Naive thymus-derived CD4-positive, alpha-beta T cell (primary cell): ENCODE results near the gene C4orf50. TPM values are rescaled to one million over a fixed set of nuclear protein-coding genes. Genes with fewer than 3 reads are reported as not detected.

Source experiments
- ATAC-seq: fragments of 150-1000 bp; cut with Tn5 transposase; 2 replicates; pipeline ENCODE4 v1.10.0; 2021; ENCODE audit warnings: mild to moderate bottlenecking, moderate library complexity
- CTCF ChIA-PET: fragments of 350-600 bp; sonication (Branson Sonifier 250); formaldehyde crosslinking; loops from one replicate; lab custom pipeline; 2021; ENCODE audit warnings: antibody characterized with exemption; lab: Charles Lee
- POLR2A ChIA-PET: fragments of 350-600 bp; sonication (Branson Sonifier 250); formaldehyde crosslinking; loops from one replicate; lab custom pipeline; 2021; ENCODE audit warnings: antibody characterized with exemption, inconsistent platforms; lab: Charles Lee
- DNase-seq, 9 donors: peaks; one replicate each; pipeline versions ENCODE4 v3.0.0 to v3.0.0-alpha.2; 2020 to 2022; ENCODE audit warnings: mixed read lengths in 1 of 9
- H3K27ac ChIP-seq: one replicate; pipeline ENCODE4 v1.7.0; 2013; ENCODE audit warnings: mild to moderate bottlenecking, low read depth, low read length, moderate library complexity
- H3K27me3 ChIP-seq, 2 donors: one replicate each; pipeline ENCODE4 v1.7.0; 2013; ENCODE audit warnings: low read length in 2 of 2, mild to moderate bottlenecking in 2 of 2, moderate library complexity in 2 of 2; ENCODE audit not compliant: control insufficient read depth in 2 of 2, insufficient read depth in 2 of 2
- H3K36me3 ChIP-seq, 3 experiments: 1 replicate in 2 of 3; 2 replicates in 1 of 3; pipeline ENCODE4 v1.7.0; 2013; ENCODE audit warnings: low read length in 3 of 3, mild to moderate bottlenecking in 3 of 3, moderate library complexity in 1 of 3; ENCODE audit not compliant: insufficient read depth in 3 of 3, control insufficient read depth in 2 of 3
- H3K4me1 ChIP-seq, 2 donors: one replicate each; pipeline ENCODE4 v1.7.0; 2013; ENCODE audit warnings: low read length in 2 of 2, mild to moderate bottlenecking in 2 of 2, moderate library complexity in 1 of 2; ENCODE audit not compliant: control insufficient read depth in 2 of 2, insufficient read depth in 2 of 2
- H3K4me3 ChIP-seq: 2 replicates; pipeline ENCODE4 v1.7.0; 2013; ENCODE audit warnings: mild to moderate bottlenecking, low read length
- H3K9me3 ChIP-seq, 3 experiments: 1 replicate in 2 of 3; 2 replicates in 1 of 3; pipeline ENCODE4 v1.7.0; 2013; ENCODE audit warnings: low read length in 3 of 3; ENCODE audit not compliant: control insufficient read depth in 2 of 3
- H3K27ac Mint-ChIP-seq, 9 donors: one replicate each; pipeline ENCODE4 v1.8.0; 2020 to 2022; ENCODE audit warnings: mixed read lengths in 9 of 9, mild to moderate bottlenecking in 8 of 9, moderate library complexity in 5 of 9, inconsistent platforms in 2 of 9
- H3K27me3 Mint-ChIP-seq, 5 donors: one replicate each; pipeline ENCODE4 v1.8.0; 2021 to 2022; ENCODE audit warnings: mixed read lengths in 5 of 5, mild to moderate bottlenecking in 1 of 5
- H3K36me3 Mint-ChIP-seq, 5 donors: one replicate each; pipeline ENCODE4 v1.8.0; 2020 to 2022; ENCODE audit warnings: mixed read lengths in 5 of 5, mild to moderate bottlenecking in 3 of 5, inconsistent platforms in 1 of 5
- H3K4me1 Mint-ChIP-seq, 7 donors: one replicate each; pipeline ENCODE4 v1.8.0; 2020 to 2022; ENCODE audit warnings: mixed read lengths in 7 of 7, mild to moderate bottlenecking in 3 of 7, inconsistent platforms in 1 of 7
- H3K4me3 Mint-ChIP-seq, 10 donors: one replicate each; pipeline ENCODE4 v1.8.0; 2020 to 2022; ENCODE audit warnings: mild to moderate bottlenecking in 10 of 10, mixed read lengths in 10 of 10, moderate library complexity in 6 of 10, inconsistent platforms in 2 of 10
- H3K9me3 Mint-ChIP-seq, 11 donors: one replicate each; pipeline ENCODE4 v1.8.0; 2020 to 2022; ENCODE audit warnings: mixed read lengths in 11 of 11, mild to moderate bottlenecking in 4 of 11, inconsistent platforms in 1 of 11, moderate library complexity in 1 of 11
- intact Hi-C, 2 donors: fragments of 100-400 bp; cut with micrococcal nuclease; formaldehyde crosslinking; loops; one replicate each; pipeline ENCODE4 v1.15.1; 2023
- microRNA-seq: library from miRNA; unstranded; fragments of <30 nt; microRNA quantifications from one replicate; pipeline ENCODE4 v1.2.0, GENCODE V29; 2022; ENCODE audit warnings: borderline microRNAs expressed
- polyA plus RNA-seq, 2 donors: library from polyadenylated mRNA; unstranded; fragments of 300-500 nt; fragmentation: Illumina TruSeq; gene quantifications; one replicate each; pipeline ENCODE4 v1.2.3, GENCODE V29; 2021
- total RNA-seq, 6 experiments: library from RNA in 5 of 6; stranded (reverse) in 5 of 6; gene quantifications; 1 replicate in 5 of 6; 2 replicates in 1 of 6; pipeline ENCODE4 v1.2.3 and lab custom pipeline; 2021 to 2026

C4orf50 gene
- total and polyA plus RNA-seq, 7 experiments from 2014 or later, result 0.08 to 0.87 (median 0.54) TPM; not detected in 4

DNA sequence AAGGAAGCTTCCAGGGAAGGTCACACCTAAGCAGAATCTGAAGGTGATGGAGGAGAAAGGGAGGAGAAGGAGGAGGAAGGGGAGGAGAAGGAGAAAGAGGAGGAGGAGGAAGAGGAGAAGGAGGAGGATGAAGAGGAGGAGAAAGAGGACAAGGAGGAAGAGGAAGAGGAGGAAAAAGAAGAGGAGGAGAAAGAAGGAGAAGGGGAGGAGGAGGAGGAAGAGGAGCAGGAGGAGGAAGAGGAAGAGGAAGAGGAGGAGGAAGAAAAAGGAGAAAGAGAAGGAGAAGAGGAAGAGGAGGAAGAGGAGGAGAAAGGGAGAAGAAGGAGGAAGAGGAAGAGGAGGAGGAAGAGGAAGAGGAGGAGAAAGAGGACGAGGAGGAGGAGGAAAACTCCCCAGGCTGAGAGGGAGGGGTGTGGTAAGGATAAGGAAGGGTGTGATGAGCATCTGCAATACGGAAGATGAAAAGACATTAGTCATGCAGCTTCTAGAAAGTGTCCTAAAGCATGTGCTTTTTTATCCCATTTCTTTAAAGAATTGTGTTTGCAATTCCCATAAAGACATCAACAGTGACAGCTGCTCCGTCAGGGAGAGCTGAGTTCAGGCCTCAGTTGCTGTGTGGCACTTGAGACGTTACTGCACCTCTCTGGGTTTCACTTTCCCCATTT, 166.5 kb downstream of the C4orf50 start:
- Histone ChIP-seq H3K4me1 (no peaks in the 10 kb centered on the region), H3K27me3 (no peaks in the 10 kb centered on the region), H3K4me3 (no peak overlapping the region), H3K9me3 (no peaks in the 10 kb centered on the region), H3K36me3 (no peaks in the 10 kb centered on the region), H3K27ac (no peak overlapping the region)
- Mint-ChIP-seq H3K4me1 (no peaks in the 10 kb centered on the region), H3K9me3 (peaks cover 0 to 6% (median 0%) of the 10 kb centered on the region in 11 donors), H3K27ac (no peak overlapping the region), H3K36me3 (no peaks in the 10 kb centered on the region), H3K27me3 (peaks cover 2 to 36% (median 19%) of the 10 kb centered on the region in 5 donors), H3K4me3 (no peak overlapping the region)
- CTCF ChIA-PET, result no interaction called here
- POLR2A ChIA-PET, result no interaction called here
- DNase-seq (no peak), ATAC-seq (no peak)
- intact Hi-C loops, result no loop called here

Small RNA genes within 50 kb of the gene (microRNA-seq; reads per million reads assigned to microRNA genes)
- gene MIR378D1, result not detected

Other genes starting within 250 kb of the C4orf50 start
- gene CRMP1, start 125.3 kb downstream of the C4orf50 start, total RNA-seq, result under 1 TPM in 1 of 5 experiments, not detected in 4; 0.46 TPM
- gene CRMP1, start 125.3 kb downstream of the C4orf50 start, polyA plus RNA-seq, result not detected
- gene JAKMIP1, start 182.1 kb upstream of the C4orf50 start, total RNA-seq, result 10 to 100 TPM in 1 of 5 experiments, 1 to 10 TPM in 1, under 1 TPM in 1, not detected in 2; 0.66 to 15.3 (median 4.1) TPM
- gene JAKMIP1, start 182.1 kb upstream of the C4orf50 start, polyA plus RNA-seq, result under 1 TPM in 1 of 2 donors, not detected in 1; 0.21 TPM